ENCODE data around the gene HSD3B7.

The HSD3B7 gene

GRCh38 chr16:30957456-30958174 is 27.4 kb upstream of the HSD3B7 start, which contains the start of gene SETD1A:
SETD1A (plus strand) TSS chr16:30957754; CDS start chr16:30958732, 978 bp downstream.
- DNase-seq, result peak; percentile 95

GRCh38 chr16:30958175-30959079 is 26.6 kb upstream of the HSD3B7 start:
- DNase-seq, result no peak

DNA sequence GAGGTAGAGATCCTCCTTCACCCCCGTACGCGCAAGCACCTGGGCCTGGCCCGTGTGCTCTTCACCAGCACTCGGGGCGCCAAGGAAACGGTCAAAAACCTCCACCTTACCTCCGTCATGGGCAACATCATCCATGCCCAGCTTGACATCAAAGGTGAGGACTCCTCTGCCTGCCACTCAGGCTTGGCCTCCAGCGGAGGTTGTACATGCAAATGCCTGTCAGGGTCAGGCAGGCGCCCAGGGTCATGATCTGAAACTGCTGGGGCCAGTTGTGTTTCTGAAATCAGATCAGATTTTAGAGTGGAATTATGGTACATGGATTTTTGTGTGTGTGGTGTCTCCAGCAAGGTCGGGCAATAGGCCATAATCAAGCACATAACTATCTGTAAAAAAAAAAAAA is 23.6 kb upstream of the HSD3B7 start:
- DNase-seq, result no peak

GRCh38 chr16:30963925-30964511 is 21.0 kb upstream of the HSD3B7 start:
- DNase-seq, result no peak

DNA sequence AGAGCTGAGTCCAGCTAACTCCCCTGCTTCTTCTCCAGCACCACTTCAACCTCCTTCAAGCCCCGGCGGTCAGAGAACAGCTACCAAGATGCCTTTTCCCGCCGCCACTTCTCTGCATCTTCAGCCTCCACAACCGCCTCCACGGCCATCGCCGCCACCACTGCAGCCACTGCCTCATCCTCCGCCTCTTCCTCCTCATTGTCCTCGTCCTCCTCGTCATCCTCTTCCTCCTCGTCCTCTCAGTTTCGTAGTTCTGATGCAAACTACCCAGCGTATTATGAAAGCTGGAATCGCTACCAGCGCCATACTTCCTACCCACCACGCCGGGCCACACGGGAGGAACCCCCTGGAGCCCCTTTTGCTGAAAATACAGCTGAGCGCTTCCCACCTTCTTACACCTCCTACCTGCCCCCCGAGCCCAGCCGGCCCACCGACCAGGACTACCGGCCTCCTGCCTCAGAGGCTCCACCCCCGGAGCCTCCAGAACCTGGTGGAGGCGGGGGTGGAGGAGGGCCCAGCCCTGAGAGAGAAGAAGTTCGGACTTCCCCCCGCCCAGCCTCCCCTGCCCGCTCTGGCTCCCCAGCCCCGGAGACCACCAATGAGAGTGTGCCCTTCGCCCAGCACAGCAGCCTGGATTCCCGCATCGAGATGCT is 20.3 kb upstream of the HSD3B7 start:
- DNase-seq, result no peak

- DNase-seq, result no peak
These were observed 19.6 kb upstream of the HSD3B7 start for GRCh38 chr16:30965436-30965835.

DNA sequence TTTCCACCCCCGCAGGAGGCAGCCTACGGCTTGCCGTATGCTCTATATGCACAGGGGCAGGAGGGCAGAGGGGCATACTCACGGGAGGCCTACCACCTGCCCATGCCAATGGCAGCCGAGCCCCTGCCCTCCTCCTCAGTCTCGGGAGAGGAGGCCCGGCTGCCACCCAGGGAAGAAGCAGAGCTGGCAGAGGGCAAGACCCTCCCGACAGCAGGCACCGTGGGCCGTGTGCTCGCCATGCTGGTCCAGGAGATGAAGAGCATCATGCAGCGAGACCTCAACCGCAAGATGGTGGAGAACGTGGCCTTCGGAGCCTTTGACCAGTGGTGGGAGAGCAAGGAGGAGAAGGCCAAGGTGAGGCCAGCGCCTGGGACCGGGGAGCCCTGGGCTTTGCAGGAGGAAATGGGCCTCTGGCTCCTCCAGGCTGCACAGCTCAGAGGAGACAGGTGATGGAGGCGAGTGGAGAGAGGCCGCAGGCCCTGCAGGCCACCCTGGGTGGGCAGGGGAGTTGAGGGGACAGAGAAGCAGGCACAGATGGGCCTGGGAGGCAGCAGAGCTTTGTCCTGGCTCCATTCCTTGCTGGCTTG is 18.9 kb upstream of the HSD3B7 start:
- DNase-seq, result no peak

GRCh38 chr16:30967795-30968194 is 17.2 kb upstream of the HSD3B7 start:
- DNase-seq, result no peak

DNA sequence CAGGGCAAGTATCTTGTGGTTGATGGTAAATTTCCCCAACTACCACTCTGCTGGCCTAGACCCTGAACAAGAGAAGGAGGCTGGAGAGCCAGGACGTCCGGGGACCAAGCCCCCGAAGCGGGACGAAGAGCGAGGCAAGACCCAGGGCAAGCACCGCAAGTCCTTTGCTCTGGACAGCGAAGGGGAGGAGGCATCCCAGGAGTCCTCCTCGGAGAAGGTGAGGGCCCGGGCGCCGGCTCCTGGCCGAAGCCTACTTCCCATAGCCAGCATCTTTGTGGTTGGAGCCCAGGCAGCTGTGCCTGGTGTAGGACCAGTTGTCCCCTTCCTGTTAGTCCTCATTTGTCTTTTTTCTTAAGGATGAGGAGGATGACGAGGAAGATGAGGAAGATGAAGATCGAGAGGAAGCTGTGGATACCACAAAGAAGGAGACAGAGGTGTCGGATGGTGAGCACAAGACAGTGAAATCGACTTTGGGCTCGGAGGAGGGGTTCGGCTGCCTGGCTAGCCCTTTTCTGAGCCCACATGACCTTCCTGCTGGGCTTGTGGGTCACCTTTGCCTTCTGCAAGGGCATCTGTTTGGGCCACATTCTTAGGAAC is 15.7 kb upstream of the HSD3B7 start:
- DNase-seq, result no peak

- no peak for DNase-seq
These were observed 13.7 kb upstream of the HSD3B7 start for GRCh38 chr16:30971298-30971697.

DNA sequence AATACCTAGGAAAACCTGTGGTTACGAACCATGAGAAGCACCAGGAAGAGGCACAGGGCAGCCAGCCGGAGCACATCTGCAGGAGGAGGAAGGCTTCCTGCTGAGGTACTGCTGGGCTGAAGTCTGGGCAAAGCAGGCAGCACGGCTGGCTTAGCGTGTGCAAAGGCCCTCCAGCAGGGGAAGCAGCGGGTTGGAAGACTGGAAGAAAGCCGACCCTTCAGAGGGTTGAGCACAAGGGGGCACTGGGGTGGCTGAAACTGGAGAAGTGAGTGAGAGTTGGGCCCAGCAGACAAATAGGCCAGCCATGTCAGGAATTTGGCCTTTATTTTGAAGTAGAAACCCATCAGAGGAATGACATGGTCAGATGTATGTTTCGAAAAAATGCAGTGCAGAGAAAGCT is 12.1 kb upstream of the HSD3B7 start:
- DNase-seq, result no peak

GRCh38 chr16:30974348-30974747 is 10.7 kb upstream of the HSD3B7 start:
- DNase-seq, result no peak

DNA sequence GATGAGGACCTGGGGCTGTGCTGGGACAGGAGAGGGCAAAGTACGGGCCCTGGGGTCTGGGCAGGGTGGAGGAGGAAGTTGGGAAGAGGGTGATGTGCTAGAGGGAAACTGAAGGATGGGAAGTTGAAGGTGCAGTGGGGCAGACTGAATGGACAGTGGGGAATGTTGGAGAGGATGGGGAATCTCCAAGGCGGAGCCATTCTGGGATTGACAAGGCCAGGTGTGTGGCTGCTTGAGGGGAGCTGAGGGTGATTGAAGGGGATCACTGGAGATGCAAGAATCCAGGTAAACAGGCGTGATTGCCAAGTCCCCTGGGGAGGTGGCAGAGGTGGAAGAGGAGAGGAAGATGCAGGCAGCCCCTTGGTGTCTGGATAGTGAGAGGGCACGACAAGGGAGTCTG is 8.5 kb upstream of the HSD3B7 start:
- DNase-seq, result no peak

GRCh38 chr16:30977502-30977901 is 7.5 kb upstream of the HSD3B7 start:
- no peak for DNase-seq

- no peak for DNase-seq
These were observed 5.6 kb upstream of the HSD3B7 start for GRCh38 chr16:30979170-30980022.

- no peak for DNase-seq
These were observed 5.0 kb upstream of the HSD3B7 start for GRCh38 chr16:30980023-30980371.

- DNase-seq, result no peak
These were observed 4.6 kb upstream of the HSD3B7 start for GRCh38 chr16:30980434-30980833.

- no peak for DNase-seq
These were observed 4.0 kb upstream of the HSD3B7 start for GRCh38 chr16:30980959-30981358.

DNA sequence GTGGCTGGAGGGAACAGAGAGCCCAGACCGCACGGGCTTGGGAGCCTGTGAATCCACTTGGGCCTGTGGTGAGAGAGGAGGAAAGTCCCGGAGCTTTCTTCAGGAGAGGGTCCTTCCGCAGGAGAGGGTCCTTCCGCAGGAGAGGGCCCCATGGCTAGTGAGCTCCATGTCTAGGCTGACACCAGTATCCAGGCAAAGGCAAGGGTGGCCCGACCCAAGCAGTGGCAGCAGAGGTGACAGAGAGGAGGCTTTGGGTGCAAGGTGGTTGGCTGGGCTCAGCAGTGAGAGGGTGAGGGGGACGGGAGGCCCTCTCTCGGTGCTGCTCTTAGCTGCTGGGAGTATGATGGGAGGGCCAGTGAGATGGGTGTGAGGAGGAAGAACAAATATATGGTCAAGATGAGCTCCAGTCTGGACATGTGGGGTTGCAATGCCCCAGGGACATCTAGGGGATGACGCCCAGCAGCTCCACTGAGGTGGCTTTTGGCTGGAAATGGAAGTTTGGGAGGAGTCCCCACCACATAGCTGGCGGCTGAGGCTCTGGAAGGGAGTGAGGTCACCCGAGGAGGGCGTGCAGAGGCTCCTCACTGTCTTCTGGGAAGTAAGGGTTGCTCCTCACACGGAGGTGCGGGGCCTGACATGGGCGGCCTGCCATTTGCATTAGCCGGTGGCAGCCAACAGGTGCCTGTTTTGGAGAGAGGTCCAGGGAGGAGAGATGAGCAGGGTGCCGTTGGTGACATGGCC is 2.3 kb upstream of the HSD3B7 start:
- no peak for DNase-seq

GRCh38 chr16:30983289-30983889 is 1.6 kb upstream of the HSD3B7 start:
- no peak for DNase-seq
